Neuronal stem cell (in vitro differentiated cells): ENCODE data around the gene COMTD1. TPM values are rescaled to one million over a fixed set of nuclear protein-coding genes. Genes with fewer than 3 reads are reported as not detected.

Experiments used
- DNase-seq: peaks from one replicate; pipeline ENCODE4 v3.0.0-alpha.2; 2013; ENCODE audit warnings: low spot score
- H2AFZ ChIP-seq: one replicate; pipeline ENCODE4 v1.6.1; 2013; ENCODE audit warnings: mild to moderate bottlenecking, low read length, inconsistent platforms
- H2AK5ac ChIP-seq: 2 replicates; pipeline ENCODE4 v1.6.1; 2013; ENCODE audit warnings: low read depth, mild to moderate bottlenecking, inconsistent platforms, low read length, moderate library complexity, mixed read lengths
- H2BK120ac ChIP-seq: 2 replicates; pipeline ENCODE4 v1.6.1; 2013; ENCODE audit warnings: low read depth, mild to moderate bottlenecking, inconsistent platforms, low read length, moderate library complexity, mixed read lengths
- H2BK12ac ChIP-seq: one replicate; pipeline ENCODE4 v1.6.1; 2013; ENCODE audit warnings: low read length, inconsistent platforms
- H2BK15ac ChIP-seq: 2 replicates; pipeline ENCODE4 v1.6.1; 2013; ENCODE audit warnings: mild to moderate bottlenecking, low read length, inconsistent platforms, mixed read lengths
- H2BK5ac ChIP-seq: one replicate; pipeline ENCODE4 v1.6.1; 2013; ENCODE audit warnings: inconsistent platforms, mild to moderate bottlenecking, low read length, moderate library complexity
- H3K14ac ChIP-seq: one replicate; pipeline ENCODE4 v1.6.1; 2013; ENCODE audit warnings: low read length, inconsistent platforms
- H3K18ac ChIP-seq: 2 replicates; pipeline ENCODE4 v1.6.1; 2013; ENCODE audit warnings: low read length, inconsistent platforms
- H3K23ac ChIP-seq: 2 replicates; pipeline ENCODE4 v1.6.1; 2013; ENCODE audit warnings: low read depth, mild to moderate bottlenecking, mixed read lengths, low read length, inconsistent platforms; ENCODE audit not compliant: poor library complexity
- H3K27ac ChIP-seq: replicated peaks from 3 replicates; pipeline ENCODE4 v1.5.1; 2013; ENCODE audit warnings: low read length, inconsistent platforms
- H3K27me3 ChIP-seq, 3 experiments: 2 replicates each; pipeline ENCODE4 v1.6.1; 2013; ENCODE audit warnings: low read length in 3 of 3, mild to moderate bottlenecking in 2 of 3, inconsistent platforms in 1 of 3, low read depth in 1 of 3, mixed read lengths in 1 of 3, moderate library complexity in 1 of 3; ENCODE audit not compliant: control insufficient read depth in 3 of 3, insufficient read depth in 3 of 3
- H3K36me3 ChIP-seq, 2 donors: replicated peaks in 1 of 2; 2 replicates each; pipeline ENCODE4 v1.6.1; 2013; ENCODE audit warnings: low read length in 2 of 2; ENCODE audit not compliant: control insufficient read depth in 2 of 2, insufficient read depth in 2 of 2
- H3K4ac ChIP-seq: 2 replicates; pipeline ENCODE4 v1.6.1; 2013; ENCODE audit warnings: inconsistent platforms, mild to moderate bottlenecking, low read length, moderate library complexity
- H3K4me1 ChIP-seq, 2 donors: 1 replicate in 1 of 2; 2 replicates in 1 of 2; pipeline ENCODE4 v1.6.1; 2013; ENCODE audit warnings: low read length in 2 of 2, low read depth in 1 of 2; ENCODE audit not compliant: control insufficient read depth in 2 of 2, insufficient read depth in 1 of 2
- H3K4me2 ChIP-seq: one replicate; pipeline ENCODE4 v1.6.1; 2013; ENCODE audit warnings: mild to moderate bottlenecking, low read length, inconsistent platforms; ENCODE audit not compliant: insufficient read depth, poor library complexity, severe bottlenecking
- H3K4me3 ChIP-seq, 2 donors: 2 replicates each; pipeline ENCODE4 v1.5.1; 2013; ENCODE audit warnings: low read length in 2 of 2, mild to moderate bottlenecking in 2 of 2, inconsistent platforms in 1 of 2, moderate library complexity in 1 of 2
- H3K79me1 ChIP-seq: one replicate; pipeline ENCODE4 v1.6.1; 2013; ENCODE audit warnings: low read depth, mild to moderate bottlenecking, inconsistent platforms, low read length, moderate library complexity
- H3K9ac ChIP-seq: one replicate; pipeline ENCODE4 v1.6.1; 2013; ENCODE audit warnings: mild to moderate bottlenecking, low read depth, low read length, inconsistent platforms; ENCODE audit not compliant: poor library complexity
- H3K9me3 ChIP-seq, 2 donors: replicated peaks in 1 of 2; 2 replicates each; pipeline versions ENCODE3 to v1.6.1; 2013; ENCODE audit warnings: low read length in 2 of 2, mild to moderate bottlenecking in 2 of 2, inconsistent platforms in 1 of 2, low read depth in 1 of 2, mixed read lengths in 1 of 2, moderate library complexity in 1 of 2; ENCODE audit not compliant: control insufficient read depth in 2 of 2, insufficient read depth in 1 of 2
- H4K8ac ChIP-seq: one replicate; pipeline ENCODE4 v1.6.1; 2013; ENCODE audit warnings: low read depth, mild to moderate bottlenecking, inconsistent platforms, low read length, moderate library complexity
- H4K91ac ChIP-seq: one replicate; pipeline ENCODE4 v1.6.1; 2013; ENCODE audit warnings: low read length, low read depth, mild to moderate bottlenecking, inconsistent platforms; ENCODE audit not compliant: poor library complexity
- WGBS, 2 donors: extraction: QIAGEN DNeasy Blood & Tissue Kit; methylation state at CpG; one replicate each; pipeline ENCODE4 v1.1.7; 2013; ENCODE audit warnings: missing lambda C conversion rate in 2 of 2, mixed read lengths in 1 of 2; ENCODE audit not compliant: insufficient read length in 2 of 2, insufficient replicate concordance in 1 of 2; ENCODE audit errors: extremely low coverage in 2 of 2; 5-methylcytosine and 5-hydroxymethylcytosine counted together
- polyA plus RNA-seq, 2 experiments: library from polyadenylated mRNA; stranded (reverse); fragments of 200-250 nt; gene quantifications; one replicate each; pipeline ENCODE4 v1.2.3, GENCODE V29; 2013

COMTD1 gene
- 3.8 TPM for polyA plus RNA-seq (2013, experiment 1 of 2)
- 3.8 TPM for polyA plus RNA-seq (2013, experiment 2 of 2)

DNA sequence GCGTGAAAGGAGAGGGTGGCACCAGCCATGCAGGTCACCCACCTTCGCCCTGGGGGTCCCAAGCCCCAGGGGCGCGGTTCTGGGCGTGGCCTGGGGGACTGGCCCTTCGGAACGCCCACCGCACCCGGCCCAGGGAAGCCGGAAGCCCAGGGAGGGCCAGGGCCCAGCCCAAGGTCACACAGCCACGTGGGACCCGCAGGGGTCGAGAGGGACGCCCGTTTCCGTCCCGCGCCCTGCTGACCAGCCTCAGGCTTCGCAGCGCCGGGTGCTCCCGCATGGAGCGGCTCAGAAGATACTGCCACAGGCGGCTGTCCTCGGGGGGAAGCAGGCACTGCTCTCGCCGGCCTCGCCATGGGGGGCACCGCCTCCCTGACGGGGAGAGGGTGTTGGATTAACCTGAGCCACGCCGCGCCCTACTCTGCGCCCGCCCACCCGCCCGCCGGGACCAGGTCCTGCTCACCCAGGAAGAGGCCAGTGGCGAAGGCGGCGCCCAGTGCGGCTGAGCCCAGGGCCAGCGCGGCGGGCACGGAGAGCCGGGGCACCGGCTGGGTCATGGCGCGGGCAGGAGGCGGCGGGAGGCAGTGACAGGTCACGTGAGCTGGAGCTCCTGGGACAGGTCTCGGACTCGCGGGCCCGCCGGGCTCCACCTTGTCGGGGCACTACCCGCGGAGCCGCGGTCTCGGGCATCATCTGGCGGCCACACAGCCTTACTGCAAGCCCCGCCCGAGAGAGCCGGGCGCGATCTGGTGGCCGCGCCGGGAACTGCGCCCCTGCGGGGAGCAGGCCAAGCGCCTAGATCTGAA, at the start of gene COMTD1:
COMTD1 (minus strand) TSS at position 583 of the 803 bp plus-strand sequence; CDS start at position 554, 29 bp downstream.
- H2AK5ac ChIP-seq, result peak within 1 kb of the TSS; percentile 40
- no peak within 1 kb of the TSS for H3K4ac ChIP-seq
- peaks cover 11 to 33% of the 10 kb centered on the region in 2 donors for H3K36me3 ChIP-seq
- H3K14ac ChIP-seq, result peak within 1 kb of the TSS; percentile 67
- no CpG with 5 or more reads among the region's 76 CpGs for WGBS, 2 donors
- no peak within 1 kb of the TSS for H4K91ac ChIP-seq
- peak within 1 kb of the TSS; percentile 53 for H2BK12ac ChIP-seq
- H3K23ac ChIP-seq, result peak within 1 kb of the TSS; percentile 92
- peaks cover 3 to 7% of the 10 kb centered on the region in 2 donors for H3K4me1 ChIP-seq
- no peak within 1 kb of the TSS for H3K27ac ChIP-seq
- H2AFZ ChIP-seq, result peak within 1 kb of the TSS; percentile 98
- peak; percentile 85 for DNase-seq
- peak within 1 kb of the TSS; percentile 94 for H3K18ac ChIP-seq
- H2BK120ac ChIP-seq, result no peak within 1 kb of the TSS
- no peaks in the 10 kb centered on the region for H3K9me3 ChIP-seq
- peak within 1 kb of the TSS; percentile 100 for H3K4me2 ChIP-seq
- peaks cover 0 to 10% (median 5%) of the 10 kb centered on the region in 3 experiments for H3K27me3 ChIP-seq
- H3K4me3 ChIP-seq, result peak within 1 kb of the TSS; percentile 69 to 81
- no peak within 1 kb of the TSS for H4K8ac ChIP-seq
- H3K79me1 ChIP-seq, result no peaks in the 10 kb centered on the region
- H2BK5ac ChIP-seq, result peak within 1 kb of the TSS; percentile 67
- peak within 1 kb of the TSS; percentile 35 for H2BK15ac ChIP-seq
- peak within 1 kb of the TSS; percentile 90 for H3K9ac ChIP-seq

DNA sequence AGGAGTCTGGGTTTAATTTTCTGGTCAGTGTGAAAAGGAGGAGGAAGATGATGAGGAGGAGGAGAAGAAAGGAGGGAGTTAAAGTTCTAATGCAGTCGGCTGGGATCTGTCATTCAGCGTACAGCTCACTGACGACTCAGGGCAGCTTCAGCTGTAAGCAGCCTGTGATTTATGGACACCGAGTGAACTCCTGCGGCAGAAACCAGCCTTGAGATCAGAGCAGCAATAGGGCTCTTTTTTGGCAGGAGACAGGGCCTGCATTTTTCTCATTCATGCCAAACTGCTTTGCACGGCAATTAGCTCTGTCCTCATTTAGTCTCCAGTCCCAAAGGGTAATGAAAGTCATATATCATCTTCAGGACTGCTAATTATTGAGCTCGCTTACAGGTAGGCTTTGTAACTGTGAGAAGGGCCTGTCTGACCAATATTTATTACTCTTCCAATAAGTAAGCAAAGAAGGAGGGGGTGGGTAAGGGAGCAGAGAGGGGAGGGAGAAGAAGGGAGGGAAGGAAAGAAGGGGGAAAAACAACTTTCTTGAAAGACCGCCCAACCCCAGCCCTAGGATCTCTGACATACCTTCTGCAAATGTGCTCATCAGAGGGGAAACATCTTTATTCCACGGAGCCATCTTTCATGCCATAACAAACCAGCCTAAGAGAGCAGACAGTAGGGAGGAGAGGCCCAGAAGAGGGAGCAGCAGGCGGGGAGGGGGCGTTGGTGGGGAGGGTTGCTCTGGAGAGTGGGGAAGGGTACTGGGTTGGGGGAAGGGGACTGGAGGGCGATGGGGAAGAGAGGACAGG, 48.1 kb upstream of the COMTD1 start:
- no peak overlapping the region for H3K23ac ChIP-seq
- H3K4me3 ChIP-seq, result peak overlapping the region in 1 of 2 donors; percentile 48
- H3K14ac ChIP-seq, result no peak overlapping the region
- H3K9ac ChIP-seq, result no peak overlapping the region
- H2BK12ac ChIP-seq, result no peak overlapping the region
- H3K18ac ChIP-seq, result peak overlapping the region; percentile 45
- no peak for DNase-seq
- H2BK15ac ChIP-seq, result no peak overlapping the region
- H4K91ac ChIP-seq, result no peak overlapping the region
- H2AFZ ChIP-seq, result peak overlapping the region; percentile 88
- peaks cover 8 to 12% of the 10 kb centered on the region in 2 donors for H3K4me1 ChIP-seq
- no peaks in the 10 kb centered on the region for H3K9me3 ChIP-seq
- no peak overlapping the region for H2BK5ac ChIP-seq
- H3K4ac ChIP-seq, result no peak overlapping the region
- H2AK5ac ChIP-seq, result no peak overlapping the region
- no peaks in the 10 kb centered on the region for H3K36me3 ChIP-seq
- H3K27me3 ChIP-seq, result peaks cover 0 to 17% (median 0%) of the 10 kb centered on the region in 3 experiments
- H4K8ac ChIP-seq, result no peak overlapping the region
- no CpG with 5 or more reads among the region's 12 CpGs for WGBS, 2 donors
- no peak overlapping the region for H2BK120ac ChIP-seq
- H3K4me2 ChIP-seq, result peak overlapping the region; percentile 72
- H3K27ac ChIP-seq, result peak overlapping the region; percentile 7
- no peaks in the 10 kb centered on the region for H3K79me1 ChIP-seq

DNA sequence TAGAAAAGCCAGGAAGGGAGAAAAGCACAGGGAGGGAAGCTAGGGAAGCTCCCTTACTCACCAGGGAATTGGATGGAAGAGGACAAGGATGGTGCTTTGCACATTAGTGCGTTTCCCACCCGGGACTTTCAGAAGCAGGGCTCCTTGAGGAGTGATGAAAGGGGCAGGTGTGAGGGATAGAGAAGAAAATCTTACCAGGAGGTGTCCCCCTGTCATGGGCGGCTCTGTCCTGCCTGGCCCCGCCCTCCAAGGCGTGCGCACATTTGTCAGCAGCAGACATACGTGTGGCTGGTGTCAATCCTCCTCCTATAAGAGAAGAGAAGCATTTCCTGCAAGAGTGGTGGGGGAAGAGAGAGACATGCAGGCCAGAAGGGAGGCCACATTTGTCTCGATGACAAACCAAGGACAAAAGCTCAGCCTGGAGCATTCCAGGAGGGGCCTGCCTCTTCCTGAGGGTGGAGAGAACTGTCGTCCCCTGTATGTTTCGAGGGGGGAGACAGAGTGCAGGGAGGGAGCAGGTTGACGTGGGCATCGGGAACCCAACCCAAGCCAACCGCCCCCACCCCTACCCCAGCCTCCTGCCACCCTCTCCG, 47.4 kb upstream of the COMTD1 start:
- WGBS, 2 donors, result no CpG with 5 or more reads among the region's 14 CpGs
- Histone ChIP-seq H4K91ac (no peak overlapping the region), H3K4me2 (peak overlapping the region; percentile 72), H2AK5ac (no peak overlapping the region), H3K9me3 (no peaks in the 10 kb centered on the region), H2BK5ac (no peak overlapping the region), H3K79me1 (no peaks in the 10 kb centered on the region), H3K4ac (no peak overlapping the region), H2AFZ (peak overlapping the region; percentile 88), H3K18ac (peak overlapping the region; percentile 45), H3K14ac (no peak overlapping the region), H3K36me3 (no peaks in the 10 kb centered on the region), H3K9ac (no peak overlapping the region), H3K27me3 (peaks cover 0 to 17% (median 0%) of the 10 kb centered on the region in 3 experiments), H3K4me1 (peaks cover 8 to 12% of the 10 kb centered on the region in 2 donors), H3K4me3 (peak overlapping the region; percentile 21 to 48), H2BK12ac (no peak overlapping the region), H3K23ac (no peak overlapping the region), H3K27ac (no peak overlapping the region), H4K8ac (no peak overlapping the region), H2BK120ac (no peak overlapping the region), H2BK15ac (no peak overlapping the region)
- DNase-seq, result no peak
